GM12875 (cell line): Measurements from ENCODE around the gene NR2C2.

ENCODE experiments used
- H3K4me3 ChIP-seq: one replicate; pipeline ENCODE4 v1.5.1; 2011; ENCODE audit warnings: low read depth, low read length, control low read depth
- CTCF ChIP-seq: IDR thresholded peaks from 2 replicates; pipeline ENCODE4 v1.5.1; 2011; ENCODE audit warnings: low read depth, mild to moderate bottlenecking, control low read depth, inconsistent platforms, low read length, moderate library complexity, borderline replicate concordance; ENCODE audit not compliant: insufficient read depth

The NR2C2 gene

GRCh38 chr3:15091575-15091974, 144.2 kb downstream of the NR2C2 start:
- H3K4me3 ChIP-seq, result no peak overlapping the region
- TF ChIP-seq CTCF, result no peak

- H3K4me3 ChIP-seq, result no peak overlapping the region
- no peak for TF ChIP-seq CTCF
Measured at GRCh38 chr3:15092686-15093085, 145.3 kb downstream of the NR2C2 start.

- H3K4me3 ChIP-seq, result no peak overlapping the region
- TF ChIP-seq CTCF, result no peak
Measured at GRCh38 chr3:15094187-15094875, 146.9 kb downstream of the NR2C2 start.

- no peak overlapping the region for H3K4me3 ChIP-seq
- TF ChIP-seq CTCF, result no peak
Measured at GRCh38 chr3:15096046-15096445, 148.7 kb downstream of the NR2C2 start.

- TF ChIP-seq CTCF, result no peak
- H3K4me3 ChIP-seq, result peak overlapping the region; percentile 95
Measured at GRCh38 chr3:15097891-15098290, 150.5 kb downstream of the NR2C2 start.
